OCI-LY1 (cell line): ENCODE results near the gene MS4A2.

Experiments used
- CTCF ChIP-seq: fragments of 200-600 bp; sonication (generic), shearing (Covaris generic); IDR thresholded peaks from 2 replicates; pipeline ENCODE4 v1.5.1; 2017; ENCODE audit warnings: mild to moderate bottlenecking, antibody characterized with exemption, low read length, moderate library complexity, mixed read lengths
- EZH2 ChIP-seq: fragments of 200-600 bp; sonication (generic), shearing (Covaris generic); IDR thresholded peaks from 2 replicates; pipeline ENCODE4 v1.8.0; 2017; ENCODE audit warnings: borderline replicate concordance, mixed run types, mild to moderate bottlenecking, antibody characterized with exemption, low read length, moderate library complexity, mixed read lengths

GRCh38 chr11:60125956-60126585, 37.6 kb downstream of the MS4A2 start:
- TF ChIP-seq CTCF (no peak), EZH2 (no peak)
